ENCODE results near the gene LTA4H.

- TF ChIP-seq POLR2A (IDR thresholded peaks at IDR 0.05) (no peak), CTCF (IDR thresholded peaks at IDR 0.05) (no peak)
Measured at GRCh38 chr12:95966287-95966870, 69.0 kb downstream of the LTA4H start.
